ENCODE measurements around the gene CHRNA10. TPM values are rescaled to one million over a fixed set of nuclear protein-coding genes. Genes with fewer than 3 reads are reported as not detected.

Gene CHRNA10, protein sequence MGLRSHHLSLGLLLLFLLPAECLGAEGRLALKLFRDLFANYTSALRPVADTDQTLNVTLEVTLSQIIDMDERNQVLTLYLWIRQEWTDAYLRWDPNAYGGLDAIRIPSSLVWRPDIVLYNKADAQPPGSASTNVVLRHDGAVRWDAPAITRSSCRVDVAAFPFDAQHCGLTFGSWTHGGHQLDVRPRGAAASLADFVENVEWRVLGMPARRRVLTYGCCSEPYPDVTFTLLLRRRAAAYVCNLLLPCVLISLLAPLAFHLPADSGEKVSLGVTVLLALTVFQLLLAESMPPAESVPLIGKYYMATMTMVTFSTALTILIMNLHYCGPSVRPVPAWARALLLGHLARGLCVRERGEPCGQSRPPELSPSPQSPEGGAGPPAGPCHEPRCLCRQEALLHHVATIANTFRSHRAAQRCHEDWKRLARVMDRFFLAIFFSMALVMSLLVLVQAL
- 1 to 10 TPM in 1 of 2 experiments, under 1 TPM in 1; 0.57 to 1.0 TPM for total RNA-seq

DNA sequence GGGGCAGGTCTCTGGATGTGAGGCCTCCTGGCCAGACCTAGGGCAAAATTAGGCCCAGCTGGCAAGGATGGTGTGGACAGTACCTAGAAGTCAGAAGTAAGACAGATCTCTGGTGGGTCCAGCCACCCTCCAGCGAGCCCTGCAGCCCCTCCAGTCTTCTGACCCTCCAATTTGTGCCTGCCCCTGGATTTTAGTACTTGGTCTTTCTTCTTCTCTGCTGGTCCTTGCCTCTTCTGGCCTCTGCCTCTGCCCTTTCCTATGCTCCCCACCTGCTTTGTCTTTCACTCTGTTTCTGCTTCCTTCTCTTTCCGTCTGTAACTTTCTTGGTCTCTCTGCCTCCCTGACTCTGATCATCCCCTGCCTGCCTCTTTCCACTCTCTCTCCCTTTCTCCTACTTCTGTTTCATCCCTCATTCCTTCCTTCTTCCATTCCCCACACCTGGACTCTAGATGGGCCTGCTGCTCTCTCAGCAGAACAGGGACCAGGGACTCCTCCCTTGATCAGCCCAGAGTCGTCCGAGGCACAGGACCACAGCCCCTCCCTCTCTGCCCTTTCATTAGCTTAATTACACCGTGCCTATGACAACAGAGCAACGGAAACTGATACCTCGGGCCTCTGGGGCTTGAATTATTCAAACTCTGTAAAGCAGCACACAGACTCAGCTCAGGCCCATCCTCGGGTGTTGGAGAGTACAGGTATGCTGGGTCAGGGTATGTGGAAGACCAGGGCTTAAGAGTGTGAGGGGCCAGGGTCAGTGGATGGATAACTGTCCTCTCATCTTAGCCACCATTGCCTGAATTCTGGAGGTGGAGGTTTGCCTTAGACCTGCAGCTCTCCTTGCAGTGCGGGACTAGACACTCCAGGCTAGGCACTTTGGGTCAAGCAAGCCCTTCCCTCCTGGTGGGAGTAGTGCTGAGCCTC lies at the start of gene CHRNA10:
CHRNA10 (minus strand) TSS at position 51 of the 921 bp plus-strand sequence. CDS start 72 bp downstream, outside the sequence.
- Mint-ChIP-seq H3K4me1 (ENCODE audit: low read depth) (no peaks in the 10 kb centered on the region), H3K36me3 (peaks cover 39% of the 10 kb centered on the region), H3K9me3 (no peaks in the 10 kb centered on the region), H3K27ac (peak within 1 kb of the TSS; percentile 3), H3K4me3 (no peak within 1 kb of the TSS), H3K27me3 (no peaks in the 10 kb centered on the region)
- POLR2A ChIA-PET = no interaction called here
- DNase-seq = no peak
- CTCF ChIA-PET = no interaction called here
- intact Hi-C loops (cut with micrococcal nuclease) = no loop called here

DNA sequence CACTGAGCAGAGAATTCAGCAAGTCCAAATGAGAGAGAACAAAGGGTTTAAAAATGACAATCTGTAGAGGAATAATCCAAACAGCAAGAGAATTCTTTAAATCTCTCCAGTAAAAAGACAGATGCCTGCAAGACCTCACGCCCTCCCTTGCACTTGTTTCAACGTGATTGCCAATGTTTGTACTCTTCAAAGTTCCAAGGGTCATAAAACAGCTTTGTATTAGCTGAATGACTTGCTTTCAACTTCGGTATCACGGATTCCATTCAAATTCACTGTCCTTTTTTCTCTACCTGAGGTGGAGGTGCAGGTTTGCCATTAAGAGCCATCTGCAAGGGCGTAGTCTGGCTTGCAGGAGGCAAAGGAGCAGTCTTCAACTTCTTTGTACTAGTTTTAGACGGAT lies 41.1 kb upstream of the CHRNA10 start:
- ChIA-PET POLR2A (no interaction called here), CTCF (no interaction called here)
- no peaks in the 10 kb centered on the region for H3K4me1 Mint-ChIP-seq (ENCODE audit: low read depth)
- H3K27ac Mint-ChIP-seq = no peak overlapping the region
- no peak for DNase-seq
- no peaks in the 10 kb centered on the region for H3K9me3 Mint-ChIP-seq
- intact Hi-C loops (cut with micrococcal nuclease) = no loop called here
- no peaks in the 10 kb centered on the region for H3K27me3 Mint-ChIP-seq
- no peak overlapping the region for H3K4me3 Mint-ChIP-seq
- peaks cover 45% of the 10 kb centered on the region for H3K36me3 Mint-ChIP-seq

DNA sequence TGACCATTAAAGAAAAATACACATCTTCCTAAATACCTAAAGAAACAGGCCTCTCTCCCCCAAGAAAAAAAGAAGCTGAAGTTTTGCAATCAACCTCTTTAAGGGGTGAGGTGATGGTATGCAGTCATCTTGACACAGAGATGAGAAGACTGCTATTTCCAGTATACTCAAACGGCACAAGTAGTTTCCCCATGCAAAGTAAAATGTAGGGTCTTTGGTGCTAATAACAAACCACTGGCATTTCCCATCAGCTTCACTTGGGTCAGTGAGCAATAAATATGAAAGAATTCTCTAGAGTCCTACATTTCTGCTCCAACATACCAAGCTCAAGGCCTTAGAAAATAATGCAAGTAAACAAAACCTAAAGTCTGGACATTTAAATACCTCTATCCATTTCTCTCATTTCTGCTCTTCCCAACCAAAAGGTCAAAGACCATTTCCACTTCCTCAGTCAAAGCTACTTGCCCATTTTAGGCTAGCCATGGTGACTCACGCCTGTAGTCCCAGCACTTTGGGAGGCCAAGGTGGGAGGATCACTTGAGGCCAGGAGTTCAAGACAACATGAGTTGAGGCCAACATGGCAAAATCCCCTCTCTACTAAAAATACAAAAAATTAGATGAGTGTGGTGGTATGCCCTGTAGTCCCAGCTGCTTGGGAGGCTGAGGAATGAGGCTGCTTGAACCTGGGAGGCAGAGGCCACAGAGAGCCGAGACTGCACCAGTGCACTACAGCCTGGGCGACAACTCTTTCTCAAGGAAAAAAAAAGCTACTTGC lies 39.5 kb upstream of the CHRNA10 start:
- Mint-ChIP-seq H3K4me1 (ENCODE audit: low read depth) (no peaks in the 10 kb centered on the region), H3K27me3 (no peaks in the 10 kb centered on the region), H3K4me3 (no peak overlapping the region), H3K9me3 (no peaks in the 10 kb centered on the region), H3K27ac (no peak overlapping the region), H3K36me3 (peaks cover 47% of the 10 kb centered on the region)
- intact Hi-C loops (cut with micrococcal nuclease) = no loop called here
- ChIA-PET POLR2A (no interaction called here), CTCF (interaction anchor here (1.2 to 3.2 kb wide), 2 partner anchors 86 to 98 kb away, joined by 3 to 9 read pairs; partner anchors contain the start of gene PGAP2)
- DNase-seq = no peak

DNA sequence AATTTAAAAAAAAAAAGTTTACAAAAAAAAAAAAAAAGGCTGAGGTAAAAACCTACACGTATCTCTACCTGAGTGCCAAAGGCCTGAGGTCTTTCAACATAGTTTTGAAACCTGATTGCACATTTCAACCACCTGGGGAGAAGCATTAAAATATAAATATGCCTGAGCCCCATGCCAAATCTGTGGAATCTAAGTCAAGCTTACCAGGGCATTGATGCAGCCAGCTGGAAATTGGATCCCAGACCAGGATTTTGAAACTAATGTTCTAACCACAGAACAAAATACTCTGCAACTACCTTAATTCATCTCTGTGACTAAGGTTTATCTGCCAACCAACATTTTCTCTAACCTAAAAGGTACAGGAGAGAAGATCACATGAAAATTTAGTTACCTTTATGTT lies 38.8 kb upstream of the CHRNA10 start:
- H3K4me3 Mint-ChIP-seq = no peak overlapping the region
- CTCF ChIA-PET = interaction anchor here (3.2 kb wide), 1 partner anchor 98 kb away, joined by 9 read pairs; the partner anchor contains the start of gene PGAP2
- H3K36me3 Mint-ChIP-seq = peaks cover 52% of the 10 kb centered on the region
- intact Hi-C loops (cut with micrococcal nuclease) = no loop called here
- no peaks in the 10 kb centered on the region for H3K4me1 Mint-ChIP-seq (ENCODE audit: low read depth)
- no peaks in the 10 kb centered on the region for H3K9me3 Mint-ChIP-seq
- no peak for DNase-seq
- H3K27ac Mint-ChIP-seq = no peak overlapping the region
- no peaks in the 10 kb centered on the region for H3K27me3 Mint-ChIP-seq
- POLR2A ChIA-PET = no interaction called here

DNA sequence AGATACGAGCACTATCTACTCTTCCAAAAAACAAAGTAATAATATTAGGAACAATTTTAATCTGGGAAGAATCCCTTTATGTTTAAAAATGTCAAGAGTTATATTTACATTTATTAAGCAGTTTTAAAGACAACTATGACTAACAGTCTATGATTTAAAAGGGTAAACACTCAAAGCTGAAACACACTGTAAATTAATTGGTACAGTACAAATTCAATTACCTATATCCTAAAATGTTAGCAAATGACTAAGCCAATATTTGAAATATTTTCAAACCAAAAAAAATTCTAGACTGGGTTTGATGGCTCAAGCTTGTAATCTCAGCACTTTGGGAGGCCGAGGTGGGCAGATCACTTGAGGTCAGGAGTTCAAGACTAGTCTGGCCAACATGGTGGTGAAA lies 36.0 kb upstream of the CHRNA10 start:
- H3K4me1 Mint-ChIP-seq (ENCODE audit: low read depth) = no peaks in the 10 kb centered on the region
- no peaks in the 10 kb centered on the region for H3K9me3 Mint-ChIP-seq
- peaks cover 52% of the 10 kb centered on the region for H3K36me3 Mint-ChIP-seq
- ChIA-PET CTCF (no interaction called here), POLR2A (no interaction called here)
- no peak for DNase-seq
- H3K27me3 Mint-ChIP-seq = no peaks in the 10 kb centered on the region
- no peak overlapping the region for H3K27ac Mint-ChIP-seq
- intact Hi-C loops (cut with micrococcal nuclease) = no loop called here
- H3K4me3 Mint-ChIP-seq = no peak overlapping the region

DNA sequence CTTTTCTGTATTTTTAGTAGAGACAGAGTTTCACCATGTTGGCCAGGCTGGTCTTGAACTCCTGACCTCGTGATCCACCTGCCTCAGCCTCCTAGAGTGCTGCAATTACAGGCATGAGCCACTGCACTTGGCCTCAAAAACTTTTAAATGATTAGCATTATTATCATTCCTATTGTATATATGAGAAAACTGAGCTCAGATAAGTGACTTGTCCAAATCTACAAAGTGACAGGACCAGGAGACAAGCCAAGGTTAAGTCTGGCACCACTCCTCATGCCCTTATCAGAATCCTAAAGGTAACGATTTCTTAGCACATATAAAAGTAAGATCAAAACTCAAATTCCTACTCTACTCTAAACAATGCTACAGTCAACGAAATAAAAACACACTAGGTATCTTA lies 32.2 kb upstream of the CHRNA10 start:
- intact Hi-C loops (cut with micrococcal nuclease) = no loop called here
- CTCF ChIA-PET = no interaction called here

DNA sequence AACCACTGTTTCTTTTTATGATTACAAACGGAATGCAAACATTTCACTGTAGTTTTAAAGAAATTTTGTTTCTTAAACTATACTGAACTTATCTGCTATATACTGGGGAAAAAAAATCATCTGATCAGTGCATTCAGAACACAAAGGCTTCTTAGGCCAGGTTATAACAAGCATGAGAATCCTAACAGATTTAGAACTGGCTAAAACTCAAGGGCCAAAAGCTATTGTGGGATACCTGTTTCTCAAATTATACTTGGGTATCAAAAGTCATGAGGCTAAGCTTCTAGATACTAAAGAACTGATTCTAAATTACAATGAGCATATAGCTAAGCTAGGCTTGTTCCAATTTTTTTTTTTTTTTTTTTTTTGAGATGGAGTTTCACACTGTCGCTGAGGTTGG lies 29.7 kb upstream of the CHRNA10 start:
- Mint-ChIP-seq H3K9me3 (no peaks in the 10 kb centered on the region), H3K4me3 (no peak overlapping the region), H3K27me3 (no peaks in the 10 kb centered on the region), H3K4me1 (ENCODE audit: low read depth) (no peaks in the 10 kb centered on the region), H3K36me3 (peaks cover 48% of the 10 kb centered on the region), H3K27ac (no peak overlapping the region)
- no peak for DNase-seq
- POLR2A ChIA-PET = no interaction called here
- CTCF ChIA-PET = interaction anchor here (0.7 to 1.0 kb wide), 2 partner anchors 17 to 108 kb away, joined by 3 read pairs; no protein-coding TSS in a partner anchor
- intact Hi-C loops (cut with micrococcal nuclease) = no loop called here

More for the DNA sequence above, 32.2 kb upstream of the CHRNA10 start:
- H3K9me3 Mint-ChIP-seq = no peaks in the 10 kb centered on the region
- H3K27ac Mint-ChIP-seq = no peak overlapping the region
- DNase-seq = no peak
- H3K27me3 Mint-ChIP-seq = no peaks in the 10 kb centered on the region
- H3K4me1 Mint-ChIP-seq (ENCODE audit: low read depth) = no peaks in the 10 kb centered on the region
- no peak overlapping the region for H3K4me3 Mint-ChIP-seq
- POLR2A ChIA-PET = no interaction called here
- peaks cover 59% of the 10 kb centered on the region for H3K36me3 Mint-ChIP-seq

DNA sequence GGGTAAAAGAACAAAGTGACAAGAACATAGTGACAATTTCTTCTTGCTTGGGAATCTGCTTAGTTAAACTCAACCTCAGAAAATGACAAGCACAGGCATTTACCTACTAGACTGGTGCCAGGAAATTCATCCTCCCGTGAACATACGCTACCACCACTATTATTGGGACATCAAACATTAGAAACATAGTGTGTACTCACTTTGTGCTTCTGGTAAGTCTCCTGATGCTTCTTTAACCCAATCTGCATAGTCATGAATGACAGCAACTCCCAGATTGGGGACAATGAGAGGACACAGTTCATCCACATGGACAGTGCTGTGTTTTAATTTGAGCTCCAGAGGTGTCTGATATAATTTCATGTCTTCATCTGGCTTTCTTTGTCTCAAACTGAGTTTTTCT lies 29.2 kb upstream of the CHRNA10 start:
- POLR2A ChIA-PET = no interaction called here
- Mint-ChIP-seq H3K9me3 (no peaks in the 10 kb centered on the region), H3K27ac (no peak overlapping the region), H3K36me3 (peaks cover 50% of the 10 kb centered on the region), H3K4me3 (no peak overlapping the region), H3K4me1 (ENCODE audit: low read depth) (no peaks in the 10 kb centered on the region), H3K27me3 (no peaks in the 10 kb centered on the region)
- no peak for DNase-seq
- intact Hi-C loops (cut with micrococcal nuclease) = no loop called here
- CTCF ChIA-PET = no interaction called here

DNA sequence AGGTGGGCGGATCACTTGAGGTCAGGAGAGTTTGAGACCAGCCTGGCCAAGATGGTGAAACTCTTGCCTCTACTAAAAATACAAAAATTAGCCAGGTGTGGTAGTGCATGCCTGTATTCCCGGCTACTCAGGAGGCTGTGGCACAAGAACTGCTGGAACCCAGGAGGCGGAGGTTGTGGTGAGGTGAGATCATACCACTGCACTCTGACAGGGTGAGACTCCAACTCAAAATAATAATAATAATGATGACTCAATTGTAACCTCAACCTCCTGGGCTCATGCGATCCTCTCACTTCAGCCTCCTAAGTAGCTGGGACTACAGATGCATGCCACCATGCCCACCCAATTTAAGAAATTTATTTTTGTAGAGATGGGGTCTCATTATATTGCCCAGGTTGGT lies 15.6 kb upstream of the CHRNA10 start:
- Mint-ChIP-seq H3K4me3 (no peak overlapping the region), H3K36me3 (peaks cover 50% of the 10 kb centered on the region), H3K27me3 (no peaks in the 10 kb centered on the region), H3K9me3 (no peaks in the 10 kb centered on the region), H3K4me1 (ENCODE audit: low read depth) (peaks cover 7% of the 10 kb centered on the region), H3K27ac (no peak overlapping the region)
- no peak for DNase-seq
- CTCF ChIA-PET = interaction anchor here (1.5 kb wide), 1 partner anchor 386 kb away, joined by 3 read pairs; no protein-coding TSS in a partner anchor
- intact Hi-C loops (cut with micrococcal nuclease) = no loop called here
- POLR2A ChIA-PET = no interaction called here

DNA sequence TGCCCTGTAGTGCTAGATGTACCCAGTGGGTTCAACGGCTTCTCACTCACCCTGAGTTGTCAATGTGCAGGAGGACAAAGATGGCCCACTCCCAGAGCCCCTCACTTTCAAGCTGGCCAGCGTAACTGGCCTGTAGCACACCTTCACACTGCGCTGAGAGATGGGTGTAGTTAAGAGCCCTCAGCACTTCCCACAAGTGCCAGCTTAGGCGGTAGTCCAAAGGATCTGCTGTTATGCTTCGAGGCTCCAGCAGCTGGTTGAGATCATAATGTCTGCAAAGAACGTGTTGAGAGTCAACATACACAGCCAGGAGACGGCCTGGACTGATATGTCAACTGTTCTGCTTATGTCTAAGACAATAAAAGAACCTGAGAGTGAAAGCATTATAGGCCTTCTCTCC lies 14.7 kb upstream of the CHRNA10 start:
- intact Hi-C loops (cut with micrococcal nuclease) = no loop called here
- no peaks in the 10 kb centered on the region for H3K9me3 Mint-ChIP-seq
- CTCF ChIA-PET = interaction anchor here (0.7 kb wide), 1 partner anchor 9 kb away, joined by 3 read pairs; no protein-coding TSS in a partner anchor
- H3K27ac Mint-ChIP-seq = peak overlapping the region; percentile 6
- no peak overlapping the region for H3K4me3 Mint-ChIP-seq
- no peak for DNase-seq
- H3K36me3 Mint-ChIP-seq = peaks cover 55% of the 10 kb centered on the region
- H3K27me3 Mint-ChIP-seq = no peaks in the 10 kb centered on the region
- POLR2A ChIA-PET = no interaction called here
- peaks cover 7% of the 10 kb centered on the region for H3K4me1 Mint-ChIP-seq (ENCODE audit: low read depth)

DNA sequence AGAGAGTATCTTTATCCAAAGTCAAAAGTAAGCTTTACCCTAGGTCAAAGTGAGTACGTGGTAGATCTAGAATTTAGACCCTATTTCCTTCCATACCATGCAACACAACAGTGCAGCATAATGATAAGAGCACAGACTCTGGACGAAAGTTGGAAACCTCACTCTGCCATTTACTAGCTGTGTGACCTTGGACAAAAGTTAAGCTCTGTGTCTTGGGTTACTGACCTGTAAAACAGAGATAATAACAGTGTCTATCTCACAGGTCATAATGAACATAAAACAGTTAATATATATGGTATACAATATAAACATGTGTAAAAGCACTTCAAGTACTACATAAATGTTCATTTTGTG lies 13.6 kb upstream of the CHRNA10 start:
- ChIA-PET POLR2A (no interaction called here), CTCF (interaction anchor here (1.4 kb wide), 1 partner anchor 10 kb away, joined by 4 read pairs; no protein-coding TSS in a partner anchor)
- Mint-ChIP-seq H3K4me3 (no peak overlapping the region), H3K27me3 (no peaks in the 10 kb centered on the region), H3K36me3 (peaks cover 60% of the 10 kb centered on the region), H3K9me3 (no peaks in the 10 kb centered on the region), H3K27ac (no peak overlapping the region), H3K4me1 (ENCODE audit: low read depth) (peaks cover 7% of the 10 kb centered on the region)
- intact Hi-C loops (cut with micrococcal nuclease) = loop anchor here (5.0 kb wide), 1 partner anchor 123 kb away; the partner anchor contains the start of gene PGAP2
- DNase-seq = no peak
